Type B pancreatic cell (in vitro differentiated cells): ENCODE results near the gene TRANK1. TPM values are rescaled to one million over a fixed set of nuclear protein-coding genes. Genes with fewer than 3 reads are reported as not detected.
A peak's percentile ranks its signal among the peaks of the same experiment; 100 is the strongest.

Source experiments
- DNase-seq: peaks from one replicate; pipeline ENCODE4 v3.0.0; 2021; ENCODE audit warnings: mixed read lengths; ENCODE audit not compliant: unreplicated experiment; ENCODE audit errors: extremely low spot score
- H3K27ac Mint-ChIP-seq: 2 replicates; pipeline ENCODE4 v1.8.0; 2021; ENCODE audit warnings: mild to moderate bottlenecking, mixed read lengths
- H3K27me3 Mint-ChIP-seq: 2 replicates; pipeline ENCODE4 v1.8.0; 2021; ENCODE audit warnings: mixed read lengths
- H3K36me3 Mint-ChIP-seq: 2 replicates; pipeline ENCODE4 v1.8.0; 2021; ENCODE audit warnings: mixed read lengths
- H3K4me1 Mint-ChIP-seq: one replicate; pipeline ENCODE4 v1.8.0; 2021; ENCODE audit warnings: mixed read lengths; ENCODE audit not compliant: unreplicated experiment
- H3K4me3 Mint-ChIP-seq: 2 replicates; pipeline ENCODE4 v1.8.0; 2021; ENCODE audit warnings: mild to moderate bottlenecking, mixed read lengths
- H3K9me3 Mint-ChIP-seq: 2 replicates; pipeline ENCODE4 v1.8.0; 2021; ENCODE audit warnings: mixed read lengths
- CTCF ChIP-seq: fragments of 200-600 bp; sonication (generic); conservative IDR thresholded peaks from 2 replicates; pipeline ENCODE4 v1.5.0; 2021; ENCODE audit warnings: antibody characterized with exemption, mild to moderate bottlenecking
- total RNA-seq: library from RNA; stranded (reverse); gene quantifications from 2 replicates; pipeline ENCODE4 v1.2.1, GENCODE V29; 2021; ENCODE audit warnings: low replicate concordance

Gene TRANK1
- total RNA-seq, 1 donor from 2014 or later, result 18.0 TPM

GRCh38 chr3:36920884-36921567 lies 23.8 kb downstream of the TRANK1 start:
- Mint-ChIP-seq H3K4me1 (peaks cover 22% of the 10 kb centered on the region), H3K4me3 (no peak overlapping the region), H3K27me3 (no peaks in the 10 kb centered on the region), H3K36me3 (peaks cover 6% of the 10 kb centered on the region), H3K27ac (no peak overlapping the region), H3K9me3 (peaks cover 11% of the 10 kb centered on the region)
- no peak for DNase-seq
- TF ChIP-seq CTCF, result no peak

- Mint-ChIP-seq H3K27ac (peak overlapping the region; percentile 8), H3K4me1 (peaks cover 16% of the 10 kb centered on the region), H3K9me3 (peaks cover 11% of the 10 kb centered on the region), H3K36me3 (peaks cover 6% of the 10 kb centered on the region), H3K4me3 (no peak overlapping the region), H3K27me3 (no peaks in the 10 kb centered on the region)
- no peak for TF ChIP-seq CTCF
- no peak for DNase-seq
Measured at GRCh38 chr3:36919439-36920160, 25.3 kb downstream of the TRANK1 start.

GRCh38 chr3:36918050-36918449 lies 26.8 kb downstream of the TRANK1 start:
- H3K4me1 Mint-ChIP-seq, result peaks cover 8% of the 10 kb centered on the region
- no peak for TF ChIP-seq CTCF
- H3K9me3 Mint-ChIP-seq, result peaks cover 11% of the 10 kb centered on the region
- H3K4me3 Mint-ChIP-seq, result no peak overlapping the region
- H3K36me3 Mint-ChIP-seq, result peaks cover 6% of the 10 kb centered on the region
- DNase-seq, result no peak
- H3K27ac Mint-ChIP-seq, result no peak overlapping the region
- H3K27me3 Mint-ChIP-seq, result no peaks in the 10 kb centered on the region

- no peak for TF ChIP-seq CTCF
- H3K36me3 Mint-ChIP-seq, result no peaks in the 10 kb centered on the region
- no peak overlapping the region for H3K4me3 Mint-ChIP-seq
- no peak overlapping the region for H3K27ac Mint-ChIP-seq
- H3K27me3 Mint-ChIP-seq, result no peaks in the 10 kb centered on the region
- no peaks in the 10 kb centered on the region for H3K9me3 Mint-ChIP-seq
- no peak for DNase-seq
- H3K4me1 Mint-ChIP-seq, result peaks cover 12% of the 10 kb centered on the region
Measured at GRCh38 chr3:36911990-36912804, 32.7 kb downstream of the TRANK1 start.

- Mint-ChIP-seq H3K9me3 (no peaks in the 10 kb centered on the region), H3K27ac (no peak overlapping the region), H3K27me3 (no peaks in the 10 kb centered on the region), H3K4me3 (no peak overlapping the region), H3K4me1 (peaks cover 15% of the 10 kb centered on the region), H3K36me3 (no peaks in the 10 kb centered on the region)
- TF ChIP-seq CTCF, result no peak
- no peak for DNase-seq
Measured at GRCh38 chr3:36909666-36910065, 35.2 kb downstream of the TRANK1 start.
